HepG2 (cell line): Measurements from ENCODE around the gene MCF2L. TPM values are rescaled to one million over a fixed set of nuclear protein-coding genes. Genes with fewer than 3 reads are reported as not detected.

Experiments used
- AHR ChIP-seq: IDR thresholded peaks from 2 replicates; pipeline ENCODE4 v1.6.1; 2018; ENCODE audit warnings: missing genetic modification reagents, missing compliant biosample characterization
- EHMT2 ChIP-seq: fragments of 200-600 bp; sonication (generic); IDR thresholded peaks from 2 replicates; pipeline ENCODE4 v1.7.0; 2017; ENCODE audit warnings: antibody characterized with exemption, low read depth, low read length, borderline replicate concordance
- ETV5 ChIP-seq: IDR thresholded peaks from 2 replicates; pipeline ENCODE4 v1.6.1; 2018; ENCODE audit warnings: missing biosample characterization, missing genetic modification reagents, inconsistent platforms, borderline replicate concordance
- ETV6 ChIP-seq: sonication (generic); formaldehyde crosslinking; conservative IDR thresholded peaks from 2 replicates; pipeline ENCODE4 v1.4.0; 2020; ENCODE audit warnings: missing genetic modification reagents
- MXI1 ChIP-seq: IDR thresholded peaks from 3 replicates; pipeline ENCODE4 v1.6.1; 2012; ENCODE audit warnings: low read depth, low read length, inconsistent platforms, borderline replicate concordance
- NCOA2 ChIP-seq: sonication (generic); formaldehyde crosslinking; IDR thresholded peaks from 2 replicates; pipeline ENCODE4 v1.8.0; 2022; ENCODE audit warnings: inconsistent platforms
- NFATC3 ChIP-seq: sonication (generic); formaldehyde crosslinking; IDR thresholded peaks from 2 replicates; pipeline ENCODE4 v1.5.1; 2020; ENCODE audit warnings: mild to moderate bottlenecking, missing genetic modification reagents
- PAF1 ChIP-seq: IDR thresholded peaks from 2 replicates; pipeline ENCODE4 v1.6.1; 2016; ENCODE audit warnings: missing genetic modification reagents, missing compliant biosample characterization
- PATZ1 ChIP-seq: sonication (generic); formaldehyde crosslinking; IDR thresholded peaks from 2 replicates; pipeline ENCODE4 v1.4.0; 2020; ENCODE audit warnings: missing genetic modification reagents
- PHF20 ChIP-seq: sonication (generic); formaldehyde crosslinking; IDR thresholded peaks from 2 replicates; pipeline ENCODE4 v1.5.0; 2020; ENCODE audit warnings: mild to moderate bottlenecking, missing genetic modification reagents
- SRSF1 ChIP-seq: fragments of 200-400 bp; formaldehyde crosslinking; optimal IDR thresholded peaks from 2 replicates; pipeline ENCODE3; 2017; ENCODE audit warnings: mild to moderate bottlenecking, low read depth, low read length, moderate library complexity
- STAT5B ChIP-seq: sonication (generic); formaldehyde crosslinking; IDR thresholded peaks from 2 replicates; pipeline ENCODE4 v1.4.0; 2020; ENCODE audit warnings: missing genetic modification reagents
- TBX3 ChIP-seq: fragments of 450-650 bp; IDR thresholded peaks from 2 replicates; pipeline ENCODE4 v1.6.1; 2017; ENCODE audit warnings: antibody characterized with exemption, mild to moderate bottlenecking, inconsistent platforms, borderline replicate concordance
- TCF7L2 ChIP-seq: IDR thresholded peaks from 2 replicates; pipeline ENCODE4 v1.6.1; 2011; ENCODE audit warnings: mild to moderate bottlenecking, low read depth, low read length, moderate library complexity
- TFAP4 ChIP-seq: sonication (generic); IDR thresholded peaks from 2 replicates; pipeline ENCODE4 v1.6.1; 2016; ENCODE audit warnings: low read depth, borderline replicate concordance
- ZFP36 ChIP-seq: fragments of 150-350 bp; IDR thresholded peaks from 2 replicates; pipeline ENCODE4 v1.6.1; 2018; ENCODE audit warnings: borderline replicate concordance, low read length, low read depth; ENCODE audit not compliant: partially characterized antibody
- ZIK1 ChIP-seq: sonication (generic); formaldehyde crosslinking; IDR thresholded peaks from 2 replicates; pipeline ENCODE4 v1.5.0; 2020; ENCODE audit warnings: mild to moderate bottlenecking, low read depth, missing genetic modification reagents, borderline replicate concordance
- ZKSCAN1 ChIP-seq: fragments of 150-350 bp; IDR thresholded peaks from 2 replicates; pipeline ENCODE4 v1.6.1; 2014; ENCODE audit warnings: low read length
- ZNF383 ChIP-seq: sonication (generic); formaldehyde crosslinking; IDR thresholded peaks from 2 replicates; pipeline ENCODE4 v1.4.0; 2020; ENCODE audit warnings: missing genetic modification reagents, mild to moderate bottlenecking, borderline replicate concordance
- ZNF451 ChIP-seq: sonication (generic); formaldehyde crosslinking; IDR thresholded peaks from 2 replicates; pipeline ENCODE4 v1.5.0; 2020; ENCODE audit warnings: mild to moderate bottlenecking, missing genetic modification reagents
- ZNF558 ChIP-seq: sonication (generic); formaldehyde crosslinking; IDR thresholded peaks from 2 replicates; pipeline ENCODE4 v1.9.0; 2022; ENCODE audit warnings: mild to moderate bottlenecking, missing genetic modification reagents, borderline replicate concordance
- polyA plus RNA-seq, 8 experiments: library from polyadenylated mRNA; depleted of rRNA in 3 of 8; stranded (reverse) in 7 of 8; unstranded in 1 of 8; fragments of >200 nt; fragmentation: Illumina TruSeq in 4 of 8; extraction: Trizol in 4 of 8; gene quantifications; 2 replicates each; pipeline versions ENCODE4 v1.2.1 to v1.2.3, GENCODE V29; 2011 to 2016; ENCODE audit warnings: low read depth in 4 of 8, missing spikeins in 1 of 8, mixed read lengths in 1 of 8; ENCODE audit not compliant: insufficient read depth in 1 of 8
- total RNA-seq, 5 experiments: library from RNA; depleted of rRNA; stranded (reverse); fragments of >200 nt; fragmentation: Illumina TruSeq; extraction: Trizol; gene quantifications; 2 replicates each; pipeline ENCODE4 v1.2.3, GENCODE V29; 2016; ENCODE audit warnings: low read depth in 1 of 5
- TF ChIP-seq, protein P1 (sequence below): sonication (generic); formaldehyde crosslinking; IDR thresholded peaks from 2 replicates; pipeline ENCODE4 v1.5.1; 2020; ENCODE audit warnings: mild to moderate bottlenecking, missing genetic modification reagents, borderline replicate concordance

Gene MCF2L
- total and polyA plus RNA-seq, 2 of the 13 experiments (the other 11 are each of a cell fraction or from before 2014, with no cell fraction given) = 19.4 to 28.4 TPM

GRCh38 chr13:113001241-113002140, 32.5 kb downstream of the MCF2L start (continued):
- TF ChIP-seq ETV5 (CRISPR knock-in tag) (0 out of 2 replicates have a peak, but pooled peaks have one; percentile 22), TCF7L2 (no peak), EHMT2 (no peak), ZNF451 (CRISPR knock-in tag) (peak; percentile 0; the same call in 1 of the 2 replicates), TFAP4 (peak; percentile 66; the same call in 1 of the 2 replicates), ZIK1 (no peak), ZNF558 (no peak), SRSF1 (peak; percentile 9), NCOA2 (CRISPR knock-in tag) (no peak), ETV6 (CRISPR knock-in tag) (no peak), AHR (CRISPR knock-in tag) (no peak), ZFP36 (no peak), NFATC3 (CRISPR knock-in tag) (no peak), ZKSCAN1 (no peak), MXI1 (no peak), ZNF383 (CRISPR knock-in tag) (no peak), TBX3 (no peak), PHF20 (CRISPR knock-in tag) (no peak), STAT5B (no peak), PAF1 (no peak), PATZ1 (CRISPR knock-in tag) (0 out of 2 replicates have a peak, but pooled peaks have one; percentile 35)
- TF ChIP-seq, protein P1, sequence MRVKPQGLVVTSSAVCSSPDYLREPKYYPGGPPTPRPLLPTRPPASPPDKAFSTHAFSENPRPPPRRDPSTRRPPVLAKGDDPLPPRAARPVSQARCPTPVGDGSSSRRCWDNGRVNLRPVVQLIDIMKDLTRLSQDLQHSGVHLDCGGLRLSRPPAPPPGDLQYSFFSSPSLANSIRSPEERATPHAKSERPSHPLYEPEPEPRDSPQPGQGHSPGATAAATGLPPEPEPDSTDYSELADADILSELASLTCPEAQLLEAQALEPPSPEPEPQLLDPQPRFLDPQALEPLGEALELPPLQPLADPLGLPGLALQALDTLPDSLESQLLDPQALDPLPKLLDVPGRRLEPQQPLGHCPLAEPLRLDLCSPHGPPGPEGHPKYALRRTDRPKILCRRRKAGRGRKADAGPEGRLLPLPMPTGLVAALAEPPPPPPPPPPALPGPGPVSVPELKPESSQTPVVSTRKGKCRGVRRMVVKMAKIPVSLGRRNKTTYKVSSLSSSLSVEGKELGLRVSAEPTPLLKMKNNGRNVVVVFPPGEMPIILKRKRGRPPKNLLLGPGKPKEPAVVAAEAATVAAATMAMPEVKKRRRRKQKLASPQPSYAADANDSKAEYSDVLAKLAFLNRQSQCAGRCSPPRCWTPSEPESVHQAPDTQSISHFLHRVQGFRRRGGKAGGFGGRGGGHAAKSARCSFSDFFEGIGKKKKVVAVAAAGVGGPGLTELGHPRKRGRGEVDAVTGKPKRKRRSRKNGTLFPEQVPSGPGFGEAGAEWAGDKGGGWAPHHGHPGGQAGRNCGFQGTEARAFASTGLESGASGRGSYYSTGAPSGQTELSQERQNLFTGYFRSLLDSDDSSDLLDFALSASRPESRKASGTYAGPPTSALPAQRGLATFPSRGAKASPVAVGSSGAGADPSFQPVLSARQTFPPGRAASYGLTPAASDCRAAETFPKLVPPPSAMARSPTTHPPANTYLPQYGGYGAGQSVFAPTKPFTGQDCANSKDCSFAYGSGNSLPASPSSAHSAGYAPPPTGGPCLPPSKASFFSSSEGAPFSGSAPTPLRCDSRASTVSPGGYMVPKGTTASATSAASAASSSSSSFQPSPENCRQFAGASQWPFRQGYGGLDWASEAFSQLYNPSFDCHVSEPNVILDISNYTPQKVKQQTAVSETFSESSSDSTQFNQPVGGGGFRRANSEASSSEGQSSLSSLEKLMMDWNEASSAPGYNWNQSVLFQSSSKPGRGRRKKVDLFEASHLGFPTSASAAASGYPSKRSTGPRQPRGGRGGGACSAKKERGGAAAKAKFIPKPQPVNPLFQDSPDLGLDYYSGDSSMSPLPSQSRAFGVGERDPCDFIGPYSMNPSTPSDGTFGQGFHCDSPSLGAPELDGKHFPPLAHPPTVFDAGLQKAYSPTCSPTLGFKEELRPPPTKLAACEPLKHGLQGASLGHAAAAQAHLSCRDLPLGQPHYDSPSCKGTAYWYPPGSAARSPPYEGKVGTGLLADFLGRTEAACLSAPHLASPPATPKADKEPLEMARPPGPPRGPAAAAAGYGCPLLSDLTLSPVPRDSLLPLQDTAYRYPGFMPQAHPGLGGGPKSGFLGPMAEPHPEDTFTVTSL (CRISPR knock-in tag) = no peak
